Peyer's patch (tissue), 4 donors: ENCODE results near the gene CRYGD.

Source experiments
- POLR2A ChIP-seq, 2 donors: fragments of 450-650 bp; IDR thresholded peaks; one replicate each; pipeline ENCODE4 v1.5.1; 2017; ENCODE audit warnings: antibody characterized with exemption in 2 of 2, mild to moderate bottlenecking in 2 of 2, moderate library complexity in 2 of 2
- TF ChIP-seq, protein P1 (sequence below), 6 experiments: fragments of 450-650 bp in 4 of 6; fragments of 200-600 bp in 2 of 6; sonication (generic) in 1 of 6; IDR thresholded peaks; one replicate each; pipeline ENCODE4 v1.5.1; 2017 to 2019; ENCODE audit warnings: antibody characterized with exemption in 6 of 6, mild to moderate bottlenecking in 3 of 6, moderate library complexity in 1 of 6

DNA sequence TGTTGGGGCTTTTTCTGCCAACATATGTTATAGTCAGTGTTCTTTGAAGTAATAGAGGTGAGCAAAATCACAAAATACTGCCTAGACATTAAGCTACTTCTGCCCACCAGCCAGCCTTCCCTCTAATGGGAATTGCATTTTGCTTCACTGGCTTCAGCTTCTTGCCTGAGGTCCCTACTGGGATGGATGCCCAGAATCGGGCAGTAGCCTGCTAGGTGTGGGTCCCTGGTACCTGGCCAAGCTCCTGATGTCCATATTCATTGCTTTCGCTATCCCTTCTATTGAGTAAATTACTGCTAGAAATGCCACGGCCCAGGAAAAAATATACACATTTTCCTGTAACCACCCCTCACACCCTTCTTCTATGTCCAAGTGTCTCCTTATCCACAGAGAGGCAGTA lies 27.0 kb downstream of the CRYGD start:
- TF ChIP-seq, protein P1, sequence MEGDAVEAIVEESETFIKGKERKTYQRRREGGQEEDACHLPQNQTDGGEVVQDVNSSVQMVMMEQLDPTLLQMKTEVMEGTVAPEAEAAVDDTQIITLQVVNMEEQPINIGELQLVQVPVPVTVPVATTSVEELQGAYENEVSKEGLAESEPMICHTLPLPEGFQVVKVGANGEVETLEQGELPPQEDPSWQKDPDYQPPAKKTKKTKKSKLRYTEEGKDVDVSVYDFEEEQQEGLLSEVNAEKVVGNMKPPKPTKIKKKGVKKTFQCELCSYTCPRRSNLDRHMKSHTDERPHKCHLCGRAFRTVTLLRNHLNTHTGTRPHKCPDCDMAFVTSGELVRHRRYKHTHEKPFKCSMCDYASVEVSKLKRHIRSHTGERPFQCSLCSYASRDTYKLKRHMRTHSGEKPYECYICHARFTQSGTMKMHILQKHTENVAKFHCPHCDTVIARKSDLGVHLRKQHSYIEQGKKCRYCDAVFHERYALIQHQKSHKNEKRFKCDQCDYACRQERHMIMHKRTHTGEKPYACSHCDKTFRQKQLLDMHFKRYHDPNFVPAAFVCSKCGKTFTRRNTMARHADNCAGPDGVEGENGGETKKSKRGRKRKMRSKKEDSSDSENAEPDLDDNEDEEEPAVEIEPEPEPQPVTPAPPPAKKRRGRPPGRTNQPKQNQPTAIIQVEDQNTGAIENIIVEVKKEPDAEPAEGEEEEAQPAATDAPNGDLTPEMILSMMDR (IDR thresholded peaks at IDR 0.05) = no peak
- no peak for TF ChIP-seq POLR2A (IDR thresholded peaks at IDR 0.05)
